Neuronal stem cell (in vitro differentiated cells): ENCODE results near the gene KIAA1549.
A peak's percentile ranks its signal among the peaks of the same experiment; 100 is the strongest.

Experiments
- DNase-seq: peaks from one replicate; pipeline ENCODE4 v3.0.0-alpha.2; 2013; ENCODE audit warnings: low spot score
- H2AFZ ChIP-seq: one replicate; pipeline ENCODE4 v1.6.1; 2013; ENCODE audit warnings: mild to moderate bottlenecking, low read length, inconsistent platforms
- H2AK5ac ChIP-seq: 2 replicates; pipeline ENCODE4 v1.6.1; 2013; ENCODE audit warnings: low read depth, mild to moderate bottlenecking, inconsistent platforms, low read length, moderate library complexity, mixed read lengths
- H2BK120ac ChIP-seq: 2 replicates; pipeline ENCODE4 v1.6.1; 2013; ENCODE audit warnings: low read depth, mild to moderate bottlenecking, inconsistent platforms, low read length, moderate library complexity, mixed read lengths
- H2BK12ac ChIP-seq: one replicate; pipeline ENCODE4 v1.6.1; 2013; ENCODE audit warnings: low read length, inconsistent platforms
- H2BK15ac ChIP-seq: 2 replicates; pipeline ENCODE4 v1.6.1; 2013; ENCODE audit warnings: mild to moderate bottlenecking, low read length, inconsistent platforms, mixed read lengths
- H2BK5ac ChIP-seq: one replicate; pipeline ENCODE4 v1.6.1; 2013; ENCODE audit warnings: inconsistent platforms, mild to moderate bottlenecking, low read length, moderate library complexity
- H3K14ac ChIP-seq: one replicate; pipeline ENCODE4 v1.6.1; 2013; ENCODE audit warnings: low read length, inconsistent platforms
- H3K18ac ChIP-seq: 2 replicates; pipeline ENCODE4 v1.6.1; 2013; ENCODE audit warnings: low read length, inconsistent platforms
- H3K23ac ChIP-seq: 2 replicates; pipeline ENCODE4 v1.6.1; 2013; ENCODE audit warnings: low read depth, mild to moderate bottlenecking, mixed read lengths, low read length, inconsistent platforms; ENCODE audit not compliant: poor library complexity
- H3K27ac ChIP-seq: replicated peaks from 3 replicates; pipeline ENCODE4 v1.5.1; 2013; ENCODE audit warnings: low read length, inconsistent platforms
- H3K27me3 ChIP-seq, 3 experiments: 2 replicates each; pipeline ENCODE4 v1.6.1; 2013; ENCODE audit warnings: low read length in 3 of 3, mild to moderate bottlenecking in 2 of 3, inconsistent platforms in 1 of 3, low read depth in 1 of 3, mixed read lengths in 1 of 3, moderate library complexity in 1 of 3; ENCODE audit not compliant: control insufficient read depth in 3 of 3, insufficient read depth in 3 of 3
- H3K36me3 ChIP-seq, 2 donors: replicated peaks in 1 of 2; 2 replicates each; pipeline ENCODE4 v1.6.1; 2013; ENCODE audit warnings: low read length in 2 of 2; ENCODE audit not compliant: control insufficient read depth in 2 of 2, insufficient read depth in 2 of 2
- H3K4ac ChIP-seq: 2 replicates; pipeline ENCODE4 v1.6.1; 2013; ENCODE audit warnings: inconsistent platforms, mild to moderate bottlenecking, low read length, moderate library complexity
- H3K4me1 ChIP-seq, 2 donors: 1 replicate in 1 of 2; 2 replicates in 1 of 2; pipeline ENCODE4 v1.6.1; 2013; ENCODE audit warnings: low read length in 2 of 2, low read depth in 1 of 2; ENCODE audit not compliant: control insufficient read depth in 2 of 2, insufficient read depth in 1 of 2
- H3K4me2 ChIP-seq: one replicate; pipeline ENCODE4 v1.6.1; 2013; ENCODE audit warnings: mild to moderate bottlenecking, low read length, inconsistent platforms; ENCODE audit not compliant: insufficient read depth, poor library complexity, severe bottlenecking
- H3K4me3 ChIP-seq, 2 donors: 2 replicates each; pipeline ENCODE4 v1.5.1; 2013; ENCODE audit warnings: low read length in 2 of 2, mild to moderate bottlenecking in 2 of 2, inconsistent platforms in 1 of 2, moderate library complexity in 1 of 2
- H3K79me1 ChIP-seq: one replicate; pipeline ENCODE4 v1.6.1; 2013; ENCODE audit warnings: low read depth, mild to moderate bottlenecking, inconsistent platforms, low read length, moderate library complexity
- H3K9ac ChIP-seq: one replicate; pipeline ENCODE4 v1.6.1; 2013; ENCODE audit warnings: mild to moderate bottlenecking, low read depth, low read length, inconsistent platforms; ENCODE audit not compliant: poor library complexity
- H3K9me3 ChIP-seq, 2 donors: replicated peaks in 1 of 2; 2 replicates each; pipeline versions ENCODE3 to v1.6.1; 2013; ENCODE audit warnings: low read length in 2 of 2, mild to moderate bottlenecking in 2 of 2, inconsistent platforms in 1 of 2, low read depth in 1 of 2, mixed read lengths in 1 of 2, moderate library complexity in 1 of 2; ENCODE audit not compliant: control insufficient read depth in 2 of 2, insufficient read depth in 1 of 2
- H4K8ac ChIP-seq: one replicate; pipeline ENCODE4 v1.6.1; 2013; ENCODE audit warnings: low read depth, mild to moderate bottlenecking, inconsistent platforms, low read length, moderate library complexity
- H4K91ac ChIP-seq: one replicate; pipeline ENCODE4 v1.6.1; 2013; ENCODE audit warnings: low read length, low read depth, mild to moderate bottlenecking, inconsistent platforms; ENCODE audit not compliant: poor library complexity
- WGBS, 2 donors: extraction: QIAGEN DNeasy Blood & Tissue Kit; methylation state at CpG; one replicate each; pipeline ENCODE4 v1.1.7; 2013; ENCODE audit warnings: missing lambda C conversion rate in 2 of 2, mixed read lengths in 1 of 2; ENCODE audit not compliant: insufficient read length in 2 of 2, insufficient replicate concordance in 1 of 2; ENCODE audit errors: extremely low coverage in 2 of 2; 5-methylcytosine and 5-hydroxymethylcytosine counted together

Gene KIAA1549

GRCh38 chr7:138961159-138961558 is 20.0 kb downstream of the KIAA1549 start:
- H3K4ac ChIP-seq: no peak overlapping the region
- no peak overlapping the region for H3K14ac ChIP-seq
- no peak overlapping the region for H2BK12ac ChIP-seq
- DNase-seq: no peak
- H3K4me2 ChIP-seq: no peak overlapping the region
- H4K91ac ChIP-seq: no peak overlapping the region
- WGBS, 2 donors: no CpG with 5 or more reads among the region's 8 CpGs
- peaks cover 0 to 9% of the 10 kb centered on the region in 2 donors for H3K4me1 ChIP-seq
- H3K9me3 ChIP-seq: peaks cover 2 to 6% of the 10 kb centered on the region in 2 donors
- H3K36me3 ChIP-seq: peaks cover 0 to 2% of the 10 kb centered on the region in 2 donors
- no peak overlapping the region for H3K9ac ChIP-seq
- no peak overlapping the region for H2BK15ac ChIP-seq
- H4K8ac ChIP-seq: no peak overlapping the region
- no peak overlapping the region for H3K23ac ChIP-seq
- peak overlapping the region; percentile 40 for H3K18ac ChIP-seq
- H3K27ac ChIP-seq: no peak overlapping the region
- no peaks in the 10 kb centered on the region for H3K27me3 ChIP-seq
- no peak overlapping the region for H2AK5ac ChIP-seq
- no peak overlapping the region for H2BK120ac ChIP-seq
- no peaks in the 10 kb centered on the region for H3K79me1 ChIP-seq
- no peak overlapping the region for H2BK5ac ChIP-seq
- no peak overlapping the region for H3K4me3 ChIP-seq
- H2AFZ ChIP-seq: no peak overlapping the region

GRCh38 chr7:138958391-138958956 is 22.7 kb downstream of the KIAA1549 start:
- Histone ChIP-seq H3K4ac (no peak overlapping the region), H3K27ac (no peak overlapping the region), H2BK120ac (no peak overlapping the region), H3K27me3 (no peaks in the 10 kb centered on the region), H2AFZ (no peak overlapping the region), H2AK5ac (no peak overlapping the region), H3K79me1 (no peaks in the 10 kb centered on the region), H3K14ac (no peak overlapping the region), H3K4me3 (no peak overlapping the region), H2BK5ac (no peak overlapping the region), H2BK15ac (no peak overlapping the region), H3K18ac (no peak overlapping the region), H3K23ac (no peak overlapping the region), H3K9me3 (peaks cover 2 to 6% of the 10 kb centered on the region in 2 donors), H3K4me2 (no peak overlapping the region), H3K36me3 (peaks cover 0 to 2% of the 10 kb centered on the region in 2 donors), H3K4me1 (peaks cover 0 to 12% of the 10 kb centered on the region in 2 donors), H3K9ac (no peak overlapping the region), H4K91ac (no peak overlapping the region), H2BK12ac (no peak overlapping the region), H4K8ac (no peak overlapping the region)
- no CpG with 5 or more reads among the region's 6 CpGs for WGBS, 2 donors
- no peak for DNase-seq

GRCh38 chr7:138957753-138958390 is 23.3 kb downstream of the KIAA1549 start:
- WGBS, 2 donors: no CpG with 5 or more reads among the region's 16 CpGs
- H3K4me1 ChIP-seq: peaks cover 0 to 12% of the 10 kb centered on the region in 2 donors
- no peak overlapping the region for H4K91ac ChIP-seq
- no peaks in the 10 kb centered on the region for H3K79me1 ChIP-seq
- H2AK5ac ChIP-seq: no peak overlapping the region
- H2BK15ac ChIP-seq: no peak overlapping the region
- peaks cover 2 to 6% of the 10 kb centered on the region in 2 donors for H3K9me3 ChIP-seq
- no peak overlapping the region for H2AFZ ChIP-seq
- H3K23ac ChIP-seq: peak overlapping the region; percentile 8
- no peak for DNase-seq
- H2BK5ac ChIP-seq: no peak overlapping the region
- no peak overlapping the region for H3K4me3 ChIP-seq
- no peak overlapping the region for H2BK120ac ChIP-seq
- no peaks in the 10 kb centered on the region for H3K27me3 ChIP-seq
- no peak overlapping the region for H3K27ac ChIP-seq
- no peak overlapping the region for H3K4ac ChIP-seq
- H3K14ac ChIP-seq: no peak overlapping the region
- no peak overlapping the region for H3K9ac ChIP-seq
- no peak overlapping the region for H2BK12ac ChIP-seq
- no peak overlapping the region for H3K18ac ChIP-seq
- H3K4me2 ChIP-seq: no peak overlapping the region
- no peak overlapping the region for H4K8ac ChIP-seq
- H3K36me3 ChIP-seq: peaks cover 0 to 2% of the 10 kb centered on the region in 2 donors

- Histone ChIP-seq H3K23ac (no peak overlapping the region), H3K79me1 (no peaks in the 10 kb centered on the region), H3K27me3 (no peaks in the 10 kb centered on the region), H3K4me3 (no peak overlapping the region), H2AFZ (no peak overlapping the region), H2BK15ac (no peak overlapping the region), H2BK120ac (no peak overlapping the region), H3K14ac (no peak overlapping the region), H3K4me2 (no peak overlapping the region), H3K27ac (no peak overlapping the region), H2BK5ac (no peak overlapping the region), H3K4ac (no peak overlapping the region), H2AK5ac (no peak overlapping the region), H3K9ac (no peak overlapping the region), H3K9me3 (peaks cover 2 to 6% of the 10 kb centered on the region in 2 donors), H3K4me1 (peaks cover 0 to 12% of the 10 kb centered on the region in 2 donors), H4K91ac (no peak overlapping the region), H3K36me3 (peaks cover 0 to 2% of the 10 kb centered on the region in 2 donors), H4K8ac (no peak overlapping the region), H3K18ac (no peak overlapping the region), H2BK12ac (no peak overlapping the region)
- no peak for DNase-seq
- WGBS, 2 donors: no CpG with 5 or more reads among the region's 3 CpGs
Observed at GRCh38 chr7:138957217-138957616, 24.0 kb downstream of the KIAA1549 start.
